GDM1 (cell line): ENCODE measurements around the gene NHERF1.
A peak's percentile ranks its signal among the peaks of the same experiment; 100 is the strongest.

Experiments
- DNase-seq: peaks from one replicate; lab custom pipeline; 2025; lab: John Stamatoyannopoulos, UW

The NHERF1 gene

DNA sequence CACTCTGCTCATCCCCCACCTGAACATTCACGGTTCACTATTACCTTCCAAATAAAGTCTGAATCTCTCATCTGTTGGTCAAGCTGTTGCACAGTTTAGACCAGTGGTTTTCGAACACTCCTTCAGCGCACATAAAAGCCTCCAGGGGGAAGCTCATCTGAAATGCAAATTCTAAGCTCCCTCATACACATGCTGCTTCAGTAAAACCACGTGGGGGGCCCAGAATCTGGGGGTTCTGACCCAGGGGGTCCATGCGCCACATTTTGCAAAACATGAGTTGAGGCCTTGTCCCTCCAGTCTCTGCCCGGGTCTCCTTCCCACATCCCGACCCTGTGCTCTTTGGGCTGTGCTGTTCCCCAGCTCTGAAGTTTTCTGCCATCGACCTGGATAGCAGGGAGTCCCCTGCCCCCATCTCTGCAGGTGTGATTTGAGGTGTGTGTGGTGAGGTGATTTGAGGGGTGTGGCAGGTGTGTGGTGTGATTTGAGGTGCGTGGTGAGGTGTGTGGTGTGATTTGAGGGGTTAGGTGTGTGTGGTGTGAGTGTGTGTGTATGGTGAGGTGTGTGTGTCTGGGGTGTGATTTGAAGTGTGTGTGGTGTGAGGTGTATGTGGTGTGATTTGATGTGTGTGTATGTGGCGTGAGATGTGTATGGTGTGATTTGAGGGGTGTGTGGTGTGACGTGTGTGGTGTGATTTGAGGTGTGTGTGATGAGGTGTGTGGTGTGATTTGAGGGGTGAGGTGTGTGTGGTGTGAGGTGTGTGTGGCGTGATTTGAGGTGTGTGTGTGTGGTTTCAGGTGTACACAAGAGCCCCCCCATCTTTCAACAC lies 16.2 kb upstream of the NHERF1 start:
- no peak for DNase-seq

DNA sequence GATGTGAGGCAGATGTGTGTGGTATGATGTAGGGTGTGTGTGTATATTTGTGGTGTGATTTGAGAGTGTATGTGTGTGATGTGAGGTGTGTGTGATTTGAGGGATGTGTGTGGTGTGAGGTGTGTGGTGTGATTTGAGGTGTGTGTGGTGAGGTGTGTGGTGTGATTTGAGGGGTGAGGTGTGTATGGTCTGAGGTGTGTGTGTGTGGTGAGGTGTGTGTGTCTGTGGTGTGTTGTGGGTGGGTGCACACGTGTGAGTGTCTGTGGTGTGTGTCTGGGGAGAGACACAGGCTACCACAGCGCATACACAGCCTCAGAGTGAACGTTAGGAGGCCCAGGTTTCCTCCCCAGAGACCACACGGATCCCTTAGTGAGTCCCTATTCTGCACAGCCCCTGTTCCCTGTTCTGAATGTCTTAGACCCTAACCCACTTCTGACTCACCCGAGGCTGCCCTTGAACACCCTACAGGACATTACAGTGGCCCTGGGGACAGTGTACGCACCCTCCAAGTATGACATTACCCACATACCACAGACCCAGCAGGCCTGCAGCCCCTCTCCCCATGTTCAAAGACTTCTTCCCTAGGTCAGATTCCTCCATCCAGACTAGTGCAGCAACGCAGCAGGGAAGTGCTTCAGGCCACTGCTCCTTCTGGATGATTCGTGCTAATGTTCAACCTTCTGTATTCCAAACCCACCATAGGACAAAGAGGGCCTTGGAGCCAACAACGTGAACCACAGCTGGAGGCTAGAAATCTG lies 14.9 kb upstream of the NHERF1 start:
- DNase-seq = no peak

- DNase-seq = no peak
Measured at GRCh38 chr17:74734256-74734655, 14.2 kb upstream of the NHERF1 start.

- DNase-seq = peak; percentile 86
Measured at GRCh38 chr17:74736513-74737298, 11.7 kb upstream of the NHERF1 start, which contains the start of gene RAB37. RAB37 (plus strand) TSS chr17:74737256; CDS start chr17:74737273, 17 bp downstream.

- DNase-seq = peak; percentile 65
Measured at GRCh38 chr17:74737299-74738050, 11.0 kb upstream of the NHERF1 start.

DNA sequence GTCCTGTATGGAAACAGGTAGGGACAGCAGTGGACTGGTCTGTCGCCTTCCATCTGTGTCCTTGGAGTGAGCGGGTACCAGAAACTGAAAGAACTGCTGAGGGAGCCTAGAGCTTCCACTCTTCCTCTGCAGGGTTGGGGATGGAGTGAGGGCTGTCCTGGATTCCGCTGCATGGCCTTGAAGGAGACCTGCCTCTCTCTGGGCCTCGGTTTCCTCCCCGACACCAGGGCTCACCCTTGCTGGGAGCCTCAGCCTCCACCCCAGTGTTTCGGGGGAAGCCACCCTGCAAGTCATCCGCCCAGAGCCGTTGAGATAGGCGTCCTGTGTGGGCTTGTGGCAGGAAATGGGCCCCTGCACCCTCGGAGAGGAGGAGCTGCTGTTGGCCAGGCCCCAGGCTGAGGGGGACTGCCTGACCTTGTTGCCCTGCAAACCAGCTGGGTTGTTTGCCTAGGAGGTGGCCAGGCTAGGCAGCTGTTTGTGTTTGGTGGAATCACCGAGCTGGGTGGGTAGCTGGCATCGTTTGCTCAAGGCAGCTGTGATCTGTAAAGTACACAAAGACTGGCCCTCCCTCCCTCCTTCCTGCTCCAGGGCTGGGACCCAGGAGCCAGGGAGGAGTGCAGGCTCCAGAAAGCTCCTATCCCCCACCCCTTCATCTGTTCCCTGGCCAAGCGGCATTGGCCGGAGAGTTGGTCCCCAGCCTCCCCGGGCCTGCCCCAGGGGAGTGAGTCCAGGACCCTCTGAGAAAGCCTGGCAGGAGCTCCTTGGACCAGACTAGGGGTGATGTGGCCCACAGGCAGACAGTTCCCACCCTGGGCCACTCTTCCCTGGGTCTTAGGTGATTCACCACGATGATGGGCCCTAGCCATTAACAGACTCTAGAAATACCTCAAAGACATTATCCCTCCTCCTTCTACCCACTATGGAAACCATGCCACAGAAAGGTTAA lies 10.1 kb upstream of the NHERF1 start:
- peak; percentile 95 for DNase-seq

DNA sequence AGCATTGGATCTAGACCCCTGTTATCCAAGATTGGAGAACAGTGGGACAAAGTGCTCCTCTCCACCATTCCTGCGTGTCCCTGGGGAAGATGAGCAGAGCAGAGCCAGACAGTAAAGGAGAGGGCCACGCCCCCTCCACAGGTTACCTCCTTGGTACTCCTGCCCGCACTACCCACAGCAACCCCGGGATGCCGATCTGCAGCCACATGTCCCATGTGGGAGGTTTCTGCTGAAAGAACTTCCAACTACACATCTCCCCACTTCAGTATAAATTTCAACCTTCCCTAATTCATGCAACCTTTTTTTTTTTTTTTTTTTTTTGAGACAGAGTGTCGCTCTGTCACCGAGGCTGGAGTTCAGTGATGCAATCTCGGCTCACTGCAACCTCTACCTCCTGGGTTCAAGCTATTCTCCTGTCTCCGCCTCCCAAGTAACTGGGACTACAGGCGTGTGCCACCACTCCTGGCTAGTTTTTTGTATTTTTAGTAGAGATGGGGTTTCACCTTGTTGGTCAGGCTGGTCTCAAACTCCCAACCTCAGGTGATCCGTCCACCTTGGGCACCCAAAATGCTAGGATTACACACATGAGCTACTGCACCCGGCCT lies 9.1 kb upstream of the NHERF1 start:
- no peak for DNase-seq

- no peak for DNase-seq
Measured at GRCh38 chr17:74740173-74740572, 8.3 kb upstream of the NHERF1 start.

DNA sequence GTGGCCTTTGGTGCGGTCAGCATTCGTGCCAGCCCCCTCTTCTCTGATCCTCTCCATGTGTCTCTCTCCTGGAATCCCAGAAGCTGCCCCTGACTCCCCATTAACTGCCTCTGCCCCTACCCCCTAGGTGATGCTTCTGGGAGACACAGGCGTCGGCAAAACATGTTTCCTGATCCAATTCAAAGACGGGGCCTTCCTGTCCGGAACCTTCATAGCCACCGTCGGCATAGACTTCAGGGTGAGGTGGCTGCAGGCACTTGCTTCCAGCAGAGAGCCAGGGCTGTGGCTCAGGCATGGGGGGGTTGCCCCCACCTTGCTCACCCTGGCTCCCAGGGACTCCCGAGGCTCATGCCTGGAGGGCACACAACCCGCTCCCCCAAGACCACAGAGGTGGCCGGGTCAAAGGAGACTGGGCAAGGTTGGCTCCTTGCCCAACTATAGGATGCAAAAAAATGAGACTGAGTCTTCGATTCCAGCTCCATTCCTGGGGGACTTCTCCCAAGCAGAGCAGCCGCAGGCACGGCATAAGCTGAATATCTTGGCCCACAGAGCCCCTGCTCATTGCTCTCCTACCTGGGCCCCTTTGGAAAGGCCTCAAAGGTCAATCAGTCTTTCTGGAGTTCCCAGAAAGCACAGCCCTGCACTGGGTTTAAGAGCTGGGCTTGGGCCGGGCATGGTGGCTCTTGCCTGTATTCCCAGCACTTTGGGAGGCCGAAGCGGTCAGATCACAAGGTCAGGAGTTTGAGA lies 7.6 kb upstream of the NHERF1 start:
- no peak for DNase-seq

DNA sequence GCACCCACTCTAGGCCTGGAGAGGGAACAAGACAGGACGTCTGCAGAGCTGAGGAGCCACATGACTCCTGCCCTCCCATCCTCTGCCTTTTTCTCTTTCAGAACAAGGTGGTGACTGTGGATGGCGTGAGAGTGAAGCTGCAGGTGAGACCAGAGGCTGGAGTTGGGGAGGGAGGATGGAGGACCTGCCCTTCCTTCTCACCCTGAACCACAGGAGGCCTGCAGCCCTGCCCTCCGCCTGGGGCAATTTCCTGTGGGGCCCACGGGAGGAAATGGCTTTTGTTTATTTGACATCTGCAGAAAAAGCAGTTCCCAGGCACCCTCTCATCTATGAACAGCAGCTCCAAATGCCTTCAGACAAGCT lies 6.3 kb upstream of the NHERF1 start:
- DNase-seq = peak; percentile 73

DNA sequence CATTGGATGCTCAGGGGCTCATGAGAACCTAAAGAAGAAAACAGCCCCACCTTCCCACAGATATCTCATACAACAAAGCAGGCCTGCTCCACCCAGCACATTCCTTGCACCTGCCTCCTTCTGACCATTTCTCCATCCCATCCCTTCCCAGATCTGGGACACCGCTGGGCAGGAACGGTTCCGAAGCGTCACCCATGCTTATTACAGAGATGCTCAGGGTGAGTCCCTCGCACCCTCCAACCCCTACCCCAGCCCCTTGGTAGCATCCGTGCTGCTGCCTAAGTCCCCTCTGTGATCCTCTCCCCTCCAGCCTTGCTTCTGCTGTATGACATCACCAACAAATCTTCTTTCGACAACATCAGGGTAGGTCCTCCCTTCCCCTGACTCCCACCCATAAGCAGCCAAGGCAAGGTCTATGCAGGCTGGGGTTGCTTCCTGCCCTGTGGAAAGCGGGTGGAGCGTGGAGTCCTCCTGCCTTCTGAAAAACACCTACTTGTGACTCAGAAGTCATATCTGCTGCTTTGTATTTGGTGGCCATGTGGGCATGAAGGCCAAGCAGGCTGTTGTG lies 5.4 kb upstream of the NHERF1 start:
- DNase-seq = no peak

- no peak for DNase-seq
Measured at GRCh38 chr17:74743755-74744154, 4.7 kb upstream of the NHERF1 start.

- no peak for DNase-seq
Measured at GRCh38 chr17:74744349-74744713, 4.1 kb upstream of the NHERF1 start.

DNA sequence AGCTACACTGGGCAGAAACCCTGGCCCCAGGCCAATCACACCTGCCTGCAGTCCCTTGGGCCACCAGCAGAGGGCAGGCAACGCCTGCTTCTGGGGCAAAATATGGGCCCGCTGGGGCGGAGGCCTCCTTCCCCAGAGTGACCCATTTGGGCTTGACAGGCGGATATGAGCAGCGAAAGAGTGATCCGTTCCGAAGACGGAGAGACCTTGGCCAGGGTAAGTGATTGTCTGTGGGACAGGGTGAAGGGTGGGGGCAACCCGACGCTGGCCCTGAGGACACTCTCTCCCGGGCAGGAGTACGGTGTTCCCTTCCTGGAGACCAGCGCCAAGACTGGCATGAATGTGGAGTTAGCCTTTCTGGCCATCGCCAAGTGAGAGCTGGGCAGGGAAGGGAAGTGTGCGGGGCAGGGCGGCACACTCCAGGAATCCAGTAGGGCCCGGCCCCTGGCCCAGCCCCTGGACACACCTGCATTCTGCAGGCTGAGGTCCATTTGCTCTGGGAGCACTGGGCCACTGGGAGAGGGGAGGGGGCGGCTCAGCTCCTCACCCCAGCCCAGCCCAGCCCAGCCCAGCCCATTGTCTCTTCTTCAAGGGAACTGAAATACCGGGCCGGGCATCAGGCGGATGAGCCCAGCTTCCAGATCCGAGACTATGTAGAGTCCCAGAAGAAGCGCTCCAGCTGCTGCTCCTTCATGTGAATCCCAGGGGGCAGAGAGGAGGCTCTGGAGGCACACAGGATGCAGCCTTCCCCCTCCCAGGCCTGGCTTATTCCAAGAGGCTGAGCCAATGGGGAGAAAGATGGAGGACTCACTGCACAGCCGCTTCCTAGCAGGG lies 3.5 kb upstream of the NHERF1 start:
- peak; percentile 49 for DNase-seq

GRCh38 chr17:74745548-74746177 lies 2.8 kb upstream of the NHERF1 start:
- no peak for DNase-seq

DNA sequence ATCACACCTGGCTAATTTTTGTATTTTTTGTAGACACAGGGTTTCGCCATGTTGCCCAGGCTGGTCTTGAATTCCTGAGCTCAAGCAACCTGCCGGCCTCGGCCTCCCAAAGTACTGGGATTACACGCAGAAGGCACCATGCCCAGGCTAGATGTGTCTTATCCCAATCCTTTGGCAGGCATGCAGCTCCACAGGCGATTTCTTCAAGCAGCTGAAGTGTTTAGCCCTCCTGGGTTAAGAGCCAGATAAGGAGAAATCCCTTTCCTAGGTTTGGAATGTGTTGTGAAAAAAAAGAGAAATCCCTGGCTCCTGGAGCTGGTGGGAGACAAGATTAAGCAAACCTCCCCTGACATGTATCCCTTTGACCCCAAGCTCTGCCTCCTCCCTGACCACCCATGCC lies 2.1 kb upstream of the NHERF1 start:
- DNase-seq = no peak

DNA sequence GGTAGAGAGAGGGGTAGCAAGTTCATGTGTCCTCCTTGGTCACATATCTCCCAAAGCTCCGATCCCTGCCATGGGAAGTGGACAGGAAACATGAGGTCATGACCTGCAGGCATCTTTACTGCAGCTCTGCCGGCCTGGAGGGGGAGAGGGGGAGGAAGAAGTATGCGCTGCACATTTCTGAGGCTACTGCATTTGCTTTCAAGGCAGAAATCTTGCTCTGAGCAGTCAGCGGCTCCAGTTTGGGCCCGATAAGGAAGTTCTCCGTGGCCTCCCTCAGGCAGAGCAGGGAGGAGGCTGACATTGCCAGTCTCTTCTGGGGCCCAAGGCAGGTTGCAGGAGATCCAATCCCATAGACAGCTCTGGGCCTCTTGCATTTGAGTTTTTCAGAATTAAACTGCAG lies 1.5 kb upstream of the NHERF1 start:
- peak; percentile 34 for DNase-seq

GRCh38 chr17:74748279-74748528 lies 224 bp upstream of the NHERF1 start:
- no peak for DNase-seq
